ENCODE measurements around the gene PCAT7. TPM values are rescaled to one million over a fixed set of nuclear protein-coding genes. Genes with fewer than 3 reads are reported as not detected.

Gene PCAT7
- total RNA-seq, 2 experiments from 2014 or later: 1.8 to 2.5 TPM

GRCh38 chr9:94619026-94619425, 64.1 kb downstream of the PCAT7 start:
- Histone ChIP-seq H3K9me3 (ENCODE audit: low read length) (no peaks in the 10 kb centered on the region), H4K20me1 (ENCODE audit: insufficient read depth, low read length) (no peaks in the 10 kb centered on the region), H3K4me1 (ENCODE audit: insufficient read depth, low read length, poor library complexity, severe bottlenecking) (peaks cover 6% of the 10 kb centered on the region), H3K4me3 (ENCODE audit: low read depth, low read length, poor library complexity, severe bottlenecking) (no peak overlapping the region), H3K36me3 (ENCODE audit: insufficient read depth, low read length) (no peaks in the 10 kb centered on the region), H2AFZ (ENCODE audit: low read length) (0 out of 2 replicates have a peak overlapping the region, but pooled peaks have one; percentile 4), H3K27ac (ENCODE audit: low read depth, low read length, poor library complexity, severe bottlenecking) (no peak overlapping the region), H3K4me2 (ENCODE audit: low read length) (no peak overlapping the region), H3K79me2 (ENCODE audit: insufficient read depth, low read depth, low read length) (no peaks in the 10 kb centered on the region), H3K9me2 (ENCODE audit: insufficient read depth, low read length) (no peaks in the 10 kb centered on the region)
- intact Hi-C loops (cut with micrococcal nuclease; ENCODE audit: unreplicated experiment): no loop called here
- POLR2A ChIA-PET: interaction anchor here (0.8 kb wide), 1 partner anchor 18 kb away, joined by 4 read pairs; no protein-coding TSS in a partner anchor
- BruUV-seq (replicated peaks): no TSS peak
- CTCF ChIA-PET (ENCODE audit: unreplicated experiment): no interaction called here
- DNase-seq (ENCODE audit: low spot score): no peak
- no peak for TF ChIP-seq CTCF (conservative IDR thresholded peaks at IDR 0.05; ENCODE audit: low read length)
- TF ChIP-seq EZH2phosphoT487 (IDR thresholded peaks at IDR 0.05; ENCODE audit: borderline replicate concordance, low read depth, low read length): no peak

Small RNA genes within 50 kb of the gene (small RNA-seq; reads per million reads assigned to genes)
- not detected for gene RNU6-669P

Other genes starting within 250 kb of the PCAT7 start
- 0.06 and 0.23 TPM in 2 replicates for gene NUTM2F, start 226.4 kb upstream of the PCAT7 start, total RNA-seq (2014; rRNA removed; shearing (Covaris generic))
- gene NUTM2F, start 226.4 kb upstream of the PCAT7 start, total RNA-seq (2022): not detected in 2 replicates
- not detected in 2 replicates for gene FBP2, start 38.7 kb downstream of the PCAT7 start, total RNA-seq (2014; rRNA removed; shearing (Covaris generic))
- gene FBP2, start 38.7 kb downstream of the PCAT7 start, total RNA-seq (2022): not detected in 2 replicates
- gene FBP1, start 84.4 kb downstream of the PCAT7 start, total RNA-seq (2014; rRNA removed; shearing (Covaris generic)): 70.0 and 79.1 TPM in 2 replicates
- gene FBP1, start 84.4 kb downstream of the PCAT7 start, total RNA-seq (2022): 63.9 and 94.1 TPM in 2 replicates
- 17.3 and 20.5 TPM in 2 replicates for gene AOPEP, start 171.6 kb downstream of the PCAT7 start, total RNA-seq (2014; rRNA removed; shearing (Covaris generic))
- gene AOPEP, start 171.6 kb downstream of the PCAT7 start, total RNA-seq (2022): 20.6 and 24.3 TPM in 2 replicates